ENCODE results near the gene CD7. TPM values are rescaled to one million over a fixed set of nuclear protein-coding genes. Genes with fewer than 3 reads are reported as not detected.
A peak's percentile ranks its signal among the peaks of the same experiment; 100 is the strongest.

CD7 gene
- total RNA-seq, 2 donors from 2014 or later, result 0.55 to 0.80 TPM

DNA sequence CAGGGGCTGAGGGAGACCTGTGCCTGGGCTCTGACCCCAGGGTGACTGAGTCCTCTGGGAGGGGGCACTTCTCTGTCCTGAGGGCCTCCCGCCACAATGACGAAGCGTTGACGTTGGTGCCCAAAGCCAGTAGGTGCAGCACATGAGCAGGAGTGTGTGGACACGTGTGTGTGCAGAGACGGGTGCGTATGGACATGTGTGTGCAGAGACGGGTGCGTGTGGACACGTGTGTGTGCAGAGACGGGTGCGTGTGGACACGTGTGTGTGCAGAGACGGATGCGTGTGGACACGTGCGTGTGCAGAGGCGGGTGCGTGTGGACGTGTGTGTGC lies 726 bp upstream of the CD7 start:
- Mint-ChIP-seq H3K36me3 (ENCODE audit: low read depth) (no peaks in the 10 kb centered on the region), H3K27ac (no peak overlapping the region), H3K27me3 (ENCODE audit: insufficient read depth) (no peaks in the 10 kb centered on the region), H3K4me1 (no peaks in the 10 kb centered on the region), H3K9me3 (no peaks in the 10 kb centered on the region), H3K4me3 (no peak overlapping the region)
- Histone ChIP-seq H3K27ac (ENCODE audit: low read depth, low read length) (no peak overlapping the region), H3K4me3 (ENCODE audit: low read length) (no peak overlapping the region), H3K36me3 (ENCODE audit: control insufficient read depth, insufficient read depth, low read length) (no peaks in the 10 kb centered on the region), H3K4me1 (ENCODE audit: control insufficient read depth, insufficient read depth, low read length) (no peaks in the 10 kb centered on the region), H3K27me3 (ENCODE audit: control insufficient read depth, insufficient read depth, low read length, poor library complexity, severe bottlenecking) (no peaks in the 10 kb centered on the region), H3K9me3 (ENCODE audit: control insufficient read depth, low read length) (no peaks in the 10 kb centered on the region), H3K9ac (ENCODE audit: extremely low read depth, low read length, poor library complexity, severe bottlenecking) (no peak overlapping the region)
- TF ChIP-seq, protein P1, sequence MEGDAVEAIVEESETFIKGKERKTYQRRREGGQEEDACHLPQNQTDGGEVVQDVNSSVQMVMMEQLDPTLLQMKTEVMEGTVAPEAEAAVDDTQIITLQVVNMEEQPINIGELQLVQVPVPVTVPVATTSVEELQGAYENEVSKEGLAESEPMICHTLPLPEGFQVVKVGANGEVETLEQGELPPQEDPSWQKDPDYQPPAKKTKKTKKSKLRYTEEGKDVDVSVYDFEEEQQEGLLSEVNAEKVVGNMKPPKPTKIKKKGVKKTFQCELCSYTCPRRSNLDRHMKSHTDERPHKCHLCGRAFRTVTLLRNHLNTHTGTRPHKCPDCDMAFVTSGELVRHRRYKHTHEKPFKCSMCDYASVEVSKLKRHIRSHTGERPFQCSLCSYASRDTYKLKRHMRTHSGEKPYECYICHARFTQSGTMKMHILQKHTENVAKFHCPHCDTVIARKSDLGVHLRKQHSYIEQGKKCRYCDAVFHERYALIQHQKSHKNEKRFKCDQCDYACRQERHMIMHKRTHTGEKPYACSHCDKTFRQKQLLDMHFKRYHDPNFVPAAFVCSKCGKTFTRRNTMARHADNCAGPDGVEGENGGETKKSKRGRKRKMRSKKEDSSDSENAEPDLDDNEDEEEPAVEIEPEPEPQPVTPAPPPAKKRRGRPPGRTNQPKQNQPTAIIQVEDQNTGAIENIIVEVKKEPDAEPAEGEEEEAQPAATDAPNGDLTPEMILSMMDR (conservative IDR thresholded peaks at IDR 0.05), result no peak
- no peak for DNase-seq
- WGBS, 2 experiments (ENCODE audit: insufficient coverage in 1 of 2, insufficient read length in 1 of 2), result 94% methylated on average over 16 to 20 of the region's 20 CpGs

DNA sequence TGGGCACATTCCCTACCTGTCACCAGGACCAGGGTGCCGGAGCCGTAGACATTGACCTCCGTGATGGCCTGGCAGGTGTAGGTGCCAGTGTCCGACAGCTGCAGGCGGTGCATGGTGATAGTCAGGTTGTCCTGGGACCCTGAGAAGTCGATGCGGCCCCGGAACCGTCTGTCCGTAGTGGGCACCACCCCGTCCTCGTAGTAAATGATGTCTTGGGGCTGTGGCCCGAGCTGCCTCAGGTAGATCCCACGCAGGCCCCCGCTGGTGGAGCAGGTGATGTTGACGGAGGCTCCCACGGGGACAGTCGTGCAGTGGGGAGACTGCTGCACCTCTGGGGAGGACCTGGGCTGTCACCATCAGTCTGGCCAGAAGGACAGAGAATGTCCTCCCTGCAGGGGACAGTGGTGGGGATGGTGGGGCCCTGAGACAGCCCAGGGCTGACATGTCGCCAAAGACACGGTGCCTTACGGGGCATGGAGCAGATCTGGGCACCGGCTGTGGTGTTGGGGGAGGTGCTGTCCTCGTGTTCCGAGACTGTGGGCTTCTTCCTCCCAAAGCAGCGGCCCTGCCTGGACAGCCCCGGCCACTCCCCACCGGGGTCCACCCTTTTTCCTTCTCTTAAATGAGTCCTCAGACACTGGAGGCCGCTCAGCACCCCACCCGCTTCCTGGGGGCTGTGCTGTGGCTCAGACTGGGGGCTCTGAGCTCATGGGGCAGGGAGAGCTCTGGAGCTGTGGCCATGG lies 586 bp downstream of the CD7 start:
- Histone ChIP-seq H3K27me3 (ENCODE audit: control insufficient read depth, insufficient read depth, low read length, poor library complexity, severe bottlenecking) (no peaks in the 10 kb centered on the region), H3K36me3 (ENCODE audit: control insufficient read depth, insufficient read depth, low read length) (no peaks in the 10 kb centered on the region), H3K27ac (ENCODE audit: low read depth, low read length) (no peak overlapping the region), H3K4me3 (ENCODE audit: low read length) (no peak overlapping the region), H3K4me1 (ENCODE audit: control insufficient read depth, insufficient read depth, low read length) (no peaks in the 10 kb centered on the region), H3K9ac (ENCODE audit: extremely low read depth, low read length, poor library complexity, severe bottlenecking) (no peak overlapping the region), H3K9me3 (ENCODE audit: control insufficient read depth, low read length) (no peaks in the 10 kb centered on the region)
- TF ChIP-seq, protein P1 (conservative IDR thresholded peaks at IDR 0.05), result no peak
- Mint-ChIP-seq H3K4me1 (no peaks in the 10 kb centered on the region), H3K9me3 (no peaks in the 10 kb centered on the region), H3K27me3 (ENCODE audit: insufficient read depth) (no peaks in the 10 kb centered on the region), H3K4me3 (no peak overlapping the region), H3K27ac (no peak overlapping the region), H3K36me3 (ENCODE audit: low read depth) (no peaks in the 10 kb centered on the region)
- no peak for DNase-seq
- WGBS, 2 experiments (ENCODE audit: insufficient coverage in 1 of 2, insufficient read length in 1 of 2), result 88 to 93% methylated on average over 15 to 29 of the region's 29 CpGs

DNA sequence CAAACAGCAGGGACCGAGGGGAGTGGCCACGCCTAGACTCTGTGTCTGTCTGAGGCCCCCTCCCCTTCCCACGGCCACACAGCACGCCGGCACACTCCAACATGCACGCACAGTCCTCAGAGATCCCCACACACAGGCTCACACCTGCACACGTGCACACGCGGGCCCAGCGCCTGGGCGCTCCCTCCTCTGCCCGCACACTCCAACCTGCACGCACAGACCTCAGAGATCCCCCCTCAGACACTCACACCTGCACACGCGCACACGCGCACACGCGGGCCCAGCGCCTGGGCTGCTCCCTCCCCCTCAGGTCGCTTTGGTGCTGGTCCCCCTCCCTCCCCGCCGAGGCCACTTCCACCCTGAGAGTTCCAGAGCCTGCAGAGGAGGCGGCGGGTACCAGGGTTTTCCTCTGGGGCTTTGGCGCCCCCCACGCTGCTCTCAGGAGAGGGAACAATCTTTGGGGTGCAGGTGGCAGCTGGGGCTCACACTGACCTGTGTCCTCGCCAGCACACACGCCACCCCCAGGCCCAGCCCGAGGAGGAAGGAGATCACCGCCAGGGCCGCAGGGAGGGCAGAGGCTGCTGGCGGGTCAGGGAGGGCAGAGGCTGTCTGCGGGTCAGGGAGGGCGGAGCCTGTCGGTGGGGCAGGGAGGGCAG lies 1.6 kb downstream of the CD7 start:
- Mint-ChIP-seq H3K27me3 (ENCODE audit: insufficient read depth) (peaks cover 2% of the 10 kb centered on the region), H3K9me3 (no peaks in the 10 kb centered on the region), H3K36me3 (ENCODE audit: low read depth) (no peaks in the 10 kb centered on the region), H3K27ac (no peak overlapping the region), H3K4me1 (no peaks in the 10 kb centered on the region), H3K4me3 (no peak overlapping the region)
- DNase-seq, result peak; percentile 81
- Histone ChIP-seq H3K9ac (ENCODE audit: extremely low read depth, low read length, poor library complexity, severe bottlenecking) (no peak overlapping the region), H3K27me3 (ENCODE audit: control insufficient read depth, insufficient read depth, low read length, poor library complexity, severe bottlenecking) (no peaks in the 10 kb centered on the region), H3K4me1 (ENCODE audit: control insufficient read depth, insufficient read depth, low read length) (no peaks in the 10 kb centered on the region), H3K27ac (ENCODE audit: low read depth, low read length) (no peak overlapping the region), H3K4me3 (ENCODE audit: low read length) (no peak overlapping the region), H3K9me3 (ENCODE audit: control insufficient read depth, low read length) (no peaks in the 10 kb centered on the region), H3K36me3 (ENCODE audit: control insufficient read depth, insufficient read depth, low read length) (no peaks in the 10 kb centered on the region)
- WGBS, 2 experiments (ENCODE audit: insufficient coverage in 1 of 2, insufficient read length in 1 of 2), result 73 to 77% methylated on average over 22 to 36 of the region's 36 CpGs
- TF ChIP-seq, protein P1 (conservative IDR thresholded peaks at IDR 0.05), result no peak
